GM19397 (cell line): ENCODE measurements around the gene LRRC27.
"Not testable (repeated sequence)": the region's sequence is repeated elsewhere in the genome, so short reads cannot be mapped to it uniquely, and the experiment has no call there.

Experiments used
- ATAC-seq: cut with Tn5 transposase; IDR thresholded peaks from one replicate; pipeline ENCODE4 v1.9.1; 2021; ENCODE audit warnings: mild to moderate bottlenecking, moderate library complexity; ENCODE audit not compliant: unreplicated experiment

The LRRC27 gene

GRCh38 chr10:132386419-132386831 is 54.4 kb downstream of the LRRC27 start:
- no peak for ATAC-seq

- ATAC-seq: not testable (repeated sequence)
Observed at GRCh38 chr10:132386896-132387295, 54.9 kb downstream of the LRRC27 start.

- no peak for ATAC-seq
Observed at GRCh38 chr10:132387764-132388210, 55.8 kb downstream of the LRRC27 start.

- no peak for ATAC-seq
Observed at GRCh38 chr10:132388891-132389432, 57.0 kb downstream of the LRRC27 start.

GRCh38 chr10:132389433-132390169 is 57.6 kb downstream of the LRRC27 start:
- no peak for ATAC-seq

- ATAC-seq: no peak
Observed at GRCh38 chr10:132390170-132390920, 58.4 kb downstream of the LRRC27 start.

- no peak for ATAC-seq
Observed at GRCh38 chr10:132390921-132391675, 59.1 kb downstream of the LRRC27 start.

- ATAC-seq: no peak
Observed at GRCh38 chr10:132391676-132392020, 59.7 kb downstream of the LRRC27 start.

- ATAC-seq: no peak
Observed at GRCh38 chr10:132392184-132392800, 60.3 kb downstream of the LRRC27 start.

- no peak for ATAC-seq
Observed at GRCh38 chr10:132392811-132393694, 61.1 kb downstream of the LRRC27 start.

- ATAC-seq: no peak
Observed at GRCh38 chr10:132393695-132394181, 61.7 kb downstream of the LRRC27 start.

- ATAC-seq: no peak
Observed at GRCh38 chr10:132394201-132394811, 62.3 kb downstream of the LRRC27 start.

GRCh38 chr10:132394936-132395703 is 63.1 kb downstream of the LRRC27 start:
- no peak for ATAC-seq

GRCh38 chr10:132395704-132396493 is 63.9 kb downstream of the LRRC27 start:
- peak; percentile 11 for ATAC-seq

- ATAC-seq: peak; percentile 44
Observed at GRCh38 chr10:132396494-132397035, 64.6 kb downstream of the LRRC27 start.

- ATAC-seq: peak; percentile 36
Observed at GRCh38 chr10:132397036-132397541, 65.1 kb downstream of the LRRC27 start, which contains the start of gene PWWP2B. Gene PWWP2B, plus strand, starts transcription at chr10:132397200. Its CDS starts 27 bp downstream, at chr10:132397227.
